Activated CD4-positive, alpha-beta T cell treated with anti-CD3 and anti-CD28 coated beads, Interleukin-2, amount 10 ng/mL, durations not matched to agents 7 days and 5 days (primary cell): ENCODE results near the gene NANOG. TPM values are rescaled to one million over a fixed set of nuclear protein-coding genes. Genes with fewer than 3 reads are reported as not detected.
"Not testable (repeated sequence)": the region's sequence is repeated elsewhere in the genome, so short reads cannot be mapped to it uniquely, and the experiment has no call there.

ENCODE experiments used
- CTCF ChIA-PET: fragments of 350-600 bp; sonication (Branson Sonifier 250); formaldehyde crosslinking; loops from one replicate; lab custom pipeline; 2021; ENCODE audit warnings: antibody characterized with exemption; lab: Charles Lee
- POLR2A ChIA-PET: fragments of 350-600 bp; sonication (Branson Sonifier 250); formaldehyde crosslinking; loops from one replicate; lab custom pipeline; 2021; ENCODE audit warnings: antibody characterized with exemption; lab: Charles Lee
- DNase-seq: peaks from one replicate; pipeline ENCODE4 v3.0.0-alpha.2; 2020
- H3K27ac Mint-ChIP-seq: one replicate; pipeline ENCODE4 v1.8.0; 2021; ENCODE audit warnings: mild to moderate bottlenecking, moderate library complexity, mixed read lengths
- H3K27me3 Mint-ChIP-seq: one replicate; pipeline ENCODE4 v1.8.0; 2021; ENCODE audit warnings: mixed read lengths
- H3K36me3 Mint-ChIP-seq: one replicate; pipeline ENCODE4 v1.8.0; 2021; ENCODE audit warnings: low read depth, mixed read lengths
- H3K4me1 Mint-ChIP-seq: one replicate; pipeline ENCODE4 v1.8.0; 2021; ENCODE audit warnings: mixed read lengths
- H3K4me3 Mint-ChIP-seq: one replicate; pipeline ENCODE4 v1.8.0; 2021; ENCODE audit warnings: mild to moderate bottlenecking, moderate library complexity, mixed read lengths
- H3K9me3 Mint-ChIP-seq: one replicate; pipeline ENCODE4 v1.8.0; 2021; ENCODE audit warnings: mixed read lengths
- total RNA-seq, 2 experiments: library from RNA; stranded (reverse); gene quantifications; one replicate each; pipeline ENCODE4 v1.2.3, GENCODE V29; 2021

Gene NANOG
- total RNA-seq = not detected

DNA sequence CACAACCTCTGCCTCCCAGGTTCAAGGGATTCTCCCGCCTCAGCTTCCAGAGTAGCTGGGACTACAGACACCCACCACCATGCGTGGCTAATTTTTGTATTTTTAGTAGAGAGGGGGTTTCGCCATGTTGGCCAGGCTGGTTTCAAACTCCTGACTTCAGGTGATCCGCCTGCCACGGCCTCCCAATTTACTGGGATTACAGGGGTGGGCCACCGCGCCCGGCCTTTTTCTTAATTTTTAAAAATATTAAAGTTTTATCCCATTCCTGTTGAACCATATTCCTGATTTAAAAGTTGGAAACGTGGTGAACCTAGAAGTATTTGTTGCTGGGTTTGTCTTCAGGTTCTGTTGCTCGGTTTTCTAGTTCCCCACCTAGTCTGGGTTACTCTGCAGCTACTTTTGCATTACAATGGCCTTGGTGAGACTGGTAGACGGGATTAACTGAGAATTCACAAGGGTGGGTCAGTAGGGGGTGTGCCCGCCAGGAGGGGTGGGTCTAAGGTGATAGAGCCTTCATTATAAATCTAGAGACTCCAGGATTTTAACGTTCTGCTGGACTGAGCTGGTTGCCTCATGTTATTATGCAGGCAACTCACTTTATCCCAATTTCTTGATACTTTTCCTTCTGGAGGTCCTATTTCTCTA lies at the start of gene NANOG:
Gene NANOG (plus strand): TSS at position 519 of the 645 bp plus-strand sequence. CDS start 213 bp downstream, outside the sequence.
- H3K9me3 Mint-ChIP-seq, H3K27me3 Mint-ChIP-seq, DNase-seq, H3K4me1 Mint-ChIP-seq, POLR2A ChIA-PET, H3K4me3 Mint-ChIP-seq, H3K27ac Mint-ChIP-seq, CTCF ChIA-PET, H3K36me3 Mint-ChIP-seq: not testable (repeated sequence)

DNA sequence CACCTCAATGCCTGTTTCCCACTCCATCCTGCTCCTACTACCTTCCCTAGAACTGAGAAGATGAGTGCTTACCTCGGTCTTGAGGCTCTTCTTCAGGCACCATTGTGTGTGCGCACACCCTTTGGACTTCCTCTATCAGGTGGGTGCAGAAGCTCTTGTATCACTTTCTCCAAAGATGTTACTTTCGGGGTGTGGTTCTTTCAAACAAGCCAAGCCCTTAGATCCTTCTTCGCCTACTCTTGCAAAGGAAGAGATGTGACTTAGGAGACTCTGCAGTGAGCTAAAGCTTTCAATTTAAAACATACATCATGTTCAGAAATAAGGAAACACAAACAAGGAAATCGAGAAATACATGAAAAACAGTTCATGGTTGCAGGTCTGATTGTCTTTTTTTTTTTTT lies 42.0 kb upstream of the NANOG start, which contains the start of gene CLEC4C:
Gene CLEC4C (minus strand): TSS at position 130 of the 400 bp plus-strand sequence. CDS start 27 bp downstream, at position 103.
- no peak within 1 kb of the TSS for H3K4me3 Mint-ChIP-seq
- H3K27ac Mint-ChIP-seq = no peak within 1 kb of the TSS
- H3K9me3 Mint-ChIP-seq = no peaks in the 10 kb centered on the region
- no peaks in the 10 kb centered on the region for H3K36me3 Mint-ChIP-seq
- DNase-seq = no peak
- no peaks in the 10 kb centered on the region for H3K4me1 Mint-ChIP-seq
- ChIA-PET CTCF (interaction anchor here (0.6 kb wide), 2 partner anchors 10 to 20 kb away, joined by 3 read pairs; no protein-coding TSS in a partner anchor), POLR2A (no interaction called here)
- no peaks in the 10 kb centered on the region for H3K27me3 Mint-ChIP-seq

DNA sequence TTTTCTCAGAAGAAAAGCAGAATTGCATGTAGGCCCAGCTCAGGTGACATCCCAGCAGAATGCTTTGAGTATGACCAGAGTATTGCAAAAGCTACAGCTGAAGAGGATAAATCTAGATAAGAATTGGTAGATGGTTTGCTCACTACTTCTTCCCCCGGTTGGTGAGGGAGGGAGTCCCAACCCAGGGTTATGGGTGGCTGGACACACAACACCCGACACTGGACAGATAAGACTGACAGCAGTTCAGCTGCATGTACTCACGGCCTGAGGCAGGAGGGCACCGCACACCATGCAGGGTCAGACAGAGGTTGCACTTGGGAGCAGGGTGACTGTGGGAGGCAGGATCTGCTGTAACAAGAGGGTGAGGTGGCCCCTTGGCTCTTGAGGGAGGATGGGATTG lies 40.4 kb upstream of the NANOG start:
- Mint-ChIP-seq H3K4me3 (no peak overlapping the region), H3K9me3 (no peaks in the 10 kb centered on the region), H3K27me3 (no peaks in the 10 kb centered on the region), H3K4me1 (peaks cover 2% of the 10 kb centered on the region), H3K36me3 (no peaks in the 10 kb centered on the region), H3K27ac (no peak overlapping the region)
- ChIA-PET CTCF (no interaction called here), POLR2A (no interaction called here)
- no peak for DNase-seq

DNA sequence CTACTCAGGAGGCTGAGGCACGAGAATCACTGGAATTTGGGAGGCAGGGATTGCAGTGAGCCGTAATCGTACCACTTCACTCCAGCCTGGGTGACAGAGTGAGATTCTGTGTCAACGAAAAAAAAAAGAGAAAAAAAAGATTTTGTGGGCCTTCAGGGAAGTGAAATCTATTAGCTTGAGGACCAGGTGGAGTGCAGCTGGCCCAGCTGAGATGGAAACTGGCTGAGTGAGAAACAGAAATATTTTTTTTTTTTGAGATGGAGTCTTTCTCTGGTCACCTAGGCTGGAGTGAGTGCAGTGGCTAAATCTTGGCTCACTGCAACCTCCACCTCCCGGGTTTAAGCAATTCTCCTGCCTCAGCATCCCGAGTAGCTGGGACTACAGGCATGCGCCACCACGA lies 39.8 kb upstream of the NANOG start:
- Mint-ChIP-seq H3K36me3 (no peaks in the 10 kb centered on the region), H3K4me1 (peaks cover 2% of the 10 kb centered on the region), H3K9me3 (no peaks in the 10 kb centered on the region), H3K27ac (no peak overlapping the region), H3K4me3 (no peak overlapping the region), H3K27me3 (no peaks in the 10 kb centered on the region)
- ChIA-PET CTCF (no interaction called here), POLR2A (no interaction called here)
- DNase-seq = no peak

DNA sequence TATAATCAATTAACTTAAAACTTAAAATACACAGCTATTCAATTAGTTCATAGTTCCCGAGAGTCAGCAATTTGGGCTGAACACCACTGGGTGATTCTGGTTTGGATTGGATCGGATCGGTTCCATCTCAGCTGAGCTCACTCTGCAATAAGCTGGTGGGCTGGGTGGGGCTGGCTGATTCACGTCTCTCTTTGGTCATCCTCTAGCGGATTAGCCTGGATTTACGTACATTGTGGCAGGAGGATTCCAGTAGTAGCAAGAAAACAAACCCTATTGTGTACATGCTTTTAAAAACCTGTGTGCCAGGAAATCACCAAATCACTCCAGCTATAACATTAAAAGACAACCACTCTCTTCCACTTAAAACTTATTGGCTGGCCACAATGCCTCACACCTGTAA lies 38.9 kb upstream of the NANOG start:
- Mint-ChIP-seq H3K9me3 (no peaks in the 10 kb centered on the region), H3K4me3 (no peak overlapping the region), H3K27me3 (no peaks in the 10 kb centered on the region), H3K27ac (no peak overlapping the region), H3K4me1 (peaks cover 2% of the 10 kb centered on the region), H3K36me3 (no peaks in the 10 kb centered on the region)
- no peak for DNase-seq
- ChIA-PET CTCF (no interaction called here), POLR2A (no interaction called here)

DNA sequence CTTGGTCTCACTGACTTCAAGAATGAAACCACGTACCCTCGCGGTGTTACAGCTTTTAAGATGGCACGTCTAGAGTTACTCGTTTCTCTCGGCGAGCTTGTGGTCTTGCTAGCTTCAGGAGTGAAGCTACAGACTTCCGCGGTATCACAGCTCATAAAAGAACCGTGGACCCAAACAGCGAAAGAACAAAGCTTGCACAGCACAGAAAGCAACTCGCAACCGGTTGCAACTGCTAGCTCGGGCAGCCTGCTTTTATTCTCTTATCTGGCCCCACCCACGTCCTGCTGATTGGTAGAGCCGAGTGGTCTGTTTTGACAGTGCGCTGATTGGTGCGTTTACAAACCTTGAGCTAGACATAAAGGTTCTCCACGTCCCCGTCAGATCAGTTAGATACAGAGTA lies 37.8 kb upstream of the NANOG start:
- ChIA-PET CTCF (interaction anchor here (1.2 kb wide), 1 partner anchor 109 kb away, joined by 3 read pairs; no protein-coding TSS in a partner anchor), POLR2A (no interaction called here)
- H3K36me3 Mint-ChIP-seq = no peaks in the 10 kb centered on the region
- no peak overlapping the region for H3K4me3 Mint-ChIP-seq
- peaks cover 2% of the 10 kb centered on the region for H3K9me3 Mint-ChIP-seq
- no peak overlapping the region for H3K27ac Mint-ChIP-seq
- DNase-seq = no peak
- peaks cover 7% of the 10 kb centered on the region for H3K4me1 Mint-ChIP-seq
- H3K27me3 Mint-ChIP-seq = no peaks in the 10 kb centered on the region

DNA sequence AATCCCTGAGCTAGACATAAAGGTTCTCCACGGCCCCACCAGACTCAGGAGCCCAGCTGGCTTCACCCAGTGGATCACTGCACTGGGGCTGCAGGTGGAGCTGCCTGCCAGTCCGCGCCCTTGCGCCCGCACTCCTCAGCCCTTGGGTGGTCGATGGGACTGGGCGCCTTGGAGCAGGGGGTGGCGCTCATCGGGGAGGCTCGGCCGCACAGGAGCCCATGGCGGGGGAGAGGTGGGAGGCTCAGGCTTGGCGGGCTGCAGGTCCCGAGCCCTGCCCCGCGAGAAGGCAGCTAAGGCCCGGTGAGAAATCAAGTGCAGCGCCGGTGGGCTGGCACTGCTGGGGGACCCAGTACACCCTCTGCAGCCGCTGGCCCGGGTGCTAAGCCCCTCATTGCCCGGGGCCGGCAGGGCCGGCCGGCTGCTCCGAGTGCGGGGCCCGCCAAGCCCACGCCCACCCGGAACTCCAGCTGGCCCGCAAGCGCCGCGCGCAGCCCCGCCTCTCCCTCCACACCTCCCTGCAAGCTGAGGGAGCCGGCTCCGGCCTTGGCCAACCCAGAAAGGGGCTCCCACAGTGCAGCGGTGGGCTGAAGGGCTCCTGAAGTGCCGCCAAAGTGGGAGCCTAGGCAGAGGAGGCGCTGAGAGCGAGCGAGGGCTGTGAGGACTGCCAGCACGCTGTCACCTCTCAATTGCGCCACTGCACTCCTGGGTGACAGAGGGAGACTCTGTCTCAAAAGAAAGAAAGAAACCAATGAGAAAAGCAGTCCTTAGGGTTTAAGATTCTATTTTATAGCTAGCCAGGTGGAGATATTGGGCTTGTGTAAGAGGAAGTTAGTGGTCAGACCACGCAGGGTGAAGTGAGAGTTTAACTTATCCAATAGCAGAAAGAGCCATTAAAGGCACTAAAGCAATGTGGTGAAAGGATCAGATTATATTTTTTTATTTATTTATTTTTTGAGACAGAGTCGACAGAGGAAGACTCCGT lies 37.0 kb upstream of the NANOG start:
- not testable (repeated sequence) for H3K36me3 Mint-ChIP-seq, H3K4me1 Mint-ChIP-seq, DNase-seq

DNA sequence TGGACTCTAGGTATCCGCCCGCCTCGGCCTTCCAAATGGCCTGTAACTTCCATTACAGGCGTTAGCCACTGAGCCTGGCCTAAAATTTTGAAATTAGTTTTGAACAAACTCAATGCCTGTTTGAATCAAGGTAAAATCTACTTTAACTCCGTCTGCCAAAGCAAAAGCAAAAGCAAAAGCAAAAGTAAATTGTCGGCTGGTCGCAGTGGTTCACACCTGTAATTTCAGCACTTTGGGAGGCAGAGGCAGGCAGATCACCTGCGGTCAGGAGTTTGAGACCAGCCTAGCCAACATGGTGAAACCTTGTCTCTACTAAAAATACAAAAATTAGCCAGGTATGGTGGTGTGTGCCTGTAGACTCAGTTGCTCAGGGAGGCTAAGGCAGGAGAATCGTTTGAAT lies 33.5 kb upstream of the NANOG start:
- H3K9me3 Mint-ChIP-seq, CTCF ChIA-PET, POLR2A ChIA-PET, H3K4me1 Mint-ChIP-seq, H3K27me3 Mint-ChIP-seq, H3K36me3 Mint-ChIP-seq: not testable (repeated sequence)
- peak overlapping the region; percentile 38 for H3K4me3 Mint-ChIP-seq
- peak overlapping the region; percentile 83 for H3K27ac Mint-ChIP-seq
- DNase-seq = peak; percentile 46

More for the DNA sequence above, 37.0 kb upstream of the NANOG start:
- CTCF ChIA-PET = interaction anchor here (1.2 kb wide), 1 partner anchor 110 kb away, joined by 3 read pairs; no protein-coding TSS in a partner anchor
- H3K27ac Mint-ChIP-seq, H3K27me3 Mint-ChIP-seq, H3K4me3 Mint-ChIP-seq, POLR2A ChIA-PET, H3K9me3 Mint-ChIP-seq: not testable (repeated sequence)

DNA sequence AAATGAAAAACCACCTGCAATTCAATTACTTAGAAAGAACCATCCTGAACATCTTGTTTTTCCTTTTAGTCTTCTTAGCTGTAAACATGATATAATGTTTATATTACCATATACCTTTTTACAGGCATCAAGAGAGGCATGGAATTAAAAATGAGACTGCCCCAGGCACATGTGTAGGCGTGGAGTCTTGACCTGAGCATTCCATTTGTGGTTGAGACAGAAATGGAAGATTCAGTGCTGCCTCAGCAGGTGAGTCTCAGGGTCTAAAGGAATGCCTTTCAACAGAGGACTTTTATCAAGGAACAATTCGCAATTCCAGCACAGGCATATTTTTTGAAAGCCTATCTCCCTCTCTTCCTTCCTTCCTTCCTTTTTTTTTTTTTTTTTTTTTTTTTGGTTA lies 32.2 kb upstream of the NANOG start:
- ChIA-PET POLR2A (no interaction called here), CTCF (no interaction called here)
- Mint-ChIP-seq H3K9me3 (peaks cover 2% of the 10 kb centered on the region), H3K4me3 (no peak overlapping the region), H3K27me3 (no peaks in the 10 kb centered on the region), H3K36me3 (no peaks in the 10 kb centered on the region), H3K27ac (no peak overlapping the region), H3K4me1 (peaks cover 7% of the 10 kb centered on the region)
- DNase-seq = no peak

DNA sequence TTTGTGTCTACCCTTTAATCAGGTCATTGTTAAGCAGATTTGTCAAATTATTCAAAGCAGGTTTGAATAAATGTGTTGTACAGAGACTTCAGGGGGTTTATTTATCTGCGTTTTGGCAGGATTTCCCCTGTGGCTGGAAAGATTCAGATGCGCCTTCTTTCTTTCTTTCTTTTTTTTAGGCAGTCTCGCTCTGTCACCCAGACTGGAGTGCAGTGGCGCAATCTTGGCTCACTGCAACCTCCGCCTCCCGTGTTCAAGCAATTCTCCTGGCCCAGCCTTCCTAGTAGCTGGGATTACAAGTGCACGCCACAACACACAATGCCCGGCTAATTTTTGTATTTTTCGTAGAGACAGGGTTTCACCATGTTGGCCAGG lies 30.4 kb upstream of the NANOG start:
- DNase-seq = no peak
- peaks cover 2% of the 10 kb centered on the region for H3K9me3 Mint-ChIP-seq
- no peaks in the 10 kb centered on the region for H3K36me3 Mint-ChIP-seq
- H3K4me1 Mint-ChIP-seq = peaks cover 5% of the 10 kb centered on the region
- CTCF ChIA-PET = no interaction called here
- POLR2A ChIA-PET = no interaction called here
- no peak overlapping the region for H3K27ac Mint-ChIP-seq
- H3K4me3 Mint-ChIP-seq = no peak overlapping the region
- H3K27me3 Mint-ChIP-seq = no peaks in the 10 kb centered on the region

DNA sequence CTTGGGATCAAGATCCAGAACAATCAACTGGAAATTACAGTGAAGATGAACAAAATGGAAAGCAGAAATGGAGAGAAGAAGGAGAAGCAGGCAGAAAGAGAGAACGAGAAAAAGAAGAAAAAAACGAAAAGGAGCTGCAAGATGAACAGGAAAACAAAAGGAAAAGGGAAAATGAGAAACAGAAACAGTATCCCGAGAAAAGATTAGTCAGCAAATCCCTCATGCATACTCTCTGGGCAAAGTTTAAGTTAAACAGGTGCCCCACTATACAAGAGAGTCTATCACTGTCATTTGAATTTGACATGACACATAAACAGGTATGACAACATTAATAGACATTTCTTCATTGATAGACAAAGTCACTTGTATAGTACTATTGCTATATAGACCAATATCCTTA lies 19.2 kb upstream of the NANOG start:
- POLR2A ChIA-PET = no interaction called here
- Mint-ChIP-seq H3K9me3 (no peaks in the 10 kb centered on the region), H3K4me1 (no peaks in the 10 kb centered on the region), H3K27me3 (no peaks in the 10 kb centered on the region), H3K36me3 (no peaks in the 10 kb centered on the region), H3K4me3 (no peak overlapping the region), H3K27ac (no peak overlapping the region)
- DNase-seq = no peak
- CTCF ChIA-PET = interaction anchor here (0.6 kb wide), 2 partner anchors 887 to 1242 kb away, joined by 3 read pairs; no protein-coding TSS in a partner anchor

DNA sequence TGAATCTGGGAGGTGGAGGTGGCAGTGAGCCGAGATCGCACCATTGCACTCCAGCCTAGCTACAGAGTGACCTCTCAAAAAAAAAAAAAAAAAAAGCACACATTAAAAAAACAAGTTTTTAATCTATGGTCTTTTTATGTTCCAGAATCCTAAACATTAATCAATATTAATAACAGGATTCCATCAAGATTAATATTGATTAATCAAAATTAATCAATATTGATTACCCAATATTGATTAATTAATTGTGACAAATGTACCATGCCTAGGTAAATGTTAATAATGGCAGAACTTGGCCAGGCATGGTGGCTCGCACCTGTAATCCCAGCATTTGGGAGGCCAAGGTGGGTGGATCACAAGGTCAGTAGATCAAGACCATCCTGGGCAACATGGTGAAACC lies 7.9 kb upstream of the NANOG start:
- Mint-ChIP-seq H3K4me3 (no peak overlapping the region), H3K9me3 (no peaks in the 10 kb centered on the region), H3K36me3 (no peaks in the 10 kb centered on the region), H3K27ac (no peak overlapping the region), H3K27me3 (no peaks in the 10 kb centered on the region), H3K4me1 (no peaks in the 10 kb centered on the region)
- CTCF ChIA-PET = no interaction called here
- POLR2A ChIA-PET = no interaction called here
- no peak for DNase-seq

DNA sequence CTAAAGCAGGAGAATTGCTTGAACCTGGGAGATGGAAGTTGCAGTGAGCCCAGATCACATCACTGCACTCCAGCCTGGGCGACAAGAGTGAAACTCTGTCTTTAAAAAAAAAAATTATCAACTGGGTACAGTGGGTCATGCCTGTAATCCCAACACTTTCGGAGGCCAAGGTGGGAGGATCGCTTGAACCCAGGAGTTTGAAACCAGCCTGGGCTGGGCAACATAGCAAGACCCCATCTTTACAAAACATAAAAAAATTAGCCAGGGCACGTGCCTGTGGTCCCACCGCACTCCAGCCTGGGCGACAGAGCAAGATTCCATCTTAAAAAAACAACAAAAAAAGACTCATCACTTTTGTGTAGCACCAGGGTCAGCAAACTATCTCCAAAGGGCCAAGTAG lies 7.1 kb upstream of the NANOG start:
- no peaks in the 10 kb centered on the region for H3K36me3 Mint-ChIP-seq
- ChIA-PET POLR2A (no interaction called here), CTCF (no interaction called here)
- H3K4me3 Mint-ChIP-seq = no peak overlapping the region
- no peaks in the 10 kb centered on the region for H3K9me3 Mint-ChIP-seq
- no peak for DNase-seq
- no peaks in the 10 kb centered on the region for H3K4me1 Mint-ChIP-seq
- no peak overlapping the region for H3K27ac Mint-ChIP-seq
- no peaks in the 10 kb centered on the region for H3K27me3 Mint-ChIP-seq
